ENCODE measurements around the gene FOXE1.

DNA sequence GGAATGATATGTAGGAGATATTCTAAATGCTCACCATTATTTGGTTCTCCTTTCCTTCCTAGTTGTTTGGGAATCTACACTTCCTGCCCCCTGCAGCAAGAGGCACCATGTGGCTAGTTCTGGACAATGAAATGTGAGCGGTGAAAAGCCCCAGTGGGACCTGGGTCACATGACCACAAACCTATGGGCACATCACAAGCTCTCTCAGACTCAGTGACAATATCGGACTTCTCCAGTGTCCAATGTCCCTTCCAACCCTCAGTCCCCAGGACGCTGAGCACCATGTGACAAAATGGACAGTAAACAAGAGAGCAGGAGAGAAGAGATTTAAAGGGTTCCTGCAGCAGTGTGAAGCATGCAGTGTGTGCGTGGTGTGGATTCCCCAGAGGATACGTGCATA is 44.6 kb upstream of the FOXE1 start:
- TF ChIP-seq, protein P1, sequence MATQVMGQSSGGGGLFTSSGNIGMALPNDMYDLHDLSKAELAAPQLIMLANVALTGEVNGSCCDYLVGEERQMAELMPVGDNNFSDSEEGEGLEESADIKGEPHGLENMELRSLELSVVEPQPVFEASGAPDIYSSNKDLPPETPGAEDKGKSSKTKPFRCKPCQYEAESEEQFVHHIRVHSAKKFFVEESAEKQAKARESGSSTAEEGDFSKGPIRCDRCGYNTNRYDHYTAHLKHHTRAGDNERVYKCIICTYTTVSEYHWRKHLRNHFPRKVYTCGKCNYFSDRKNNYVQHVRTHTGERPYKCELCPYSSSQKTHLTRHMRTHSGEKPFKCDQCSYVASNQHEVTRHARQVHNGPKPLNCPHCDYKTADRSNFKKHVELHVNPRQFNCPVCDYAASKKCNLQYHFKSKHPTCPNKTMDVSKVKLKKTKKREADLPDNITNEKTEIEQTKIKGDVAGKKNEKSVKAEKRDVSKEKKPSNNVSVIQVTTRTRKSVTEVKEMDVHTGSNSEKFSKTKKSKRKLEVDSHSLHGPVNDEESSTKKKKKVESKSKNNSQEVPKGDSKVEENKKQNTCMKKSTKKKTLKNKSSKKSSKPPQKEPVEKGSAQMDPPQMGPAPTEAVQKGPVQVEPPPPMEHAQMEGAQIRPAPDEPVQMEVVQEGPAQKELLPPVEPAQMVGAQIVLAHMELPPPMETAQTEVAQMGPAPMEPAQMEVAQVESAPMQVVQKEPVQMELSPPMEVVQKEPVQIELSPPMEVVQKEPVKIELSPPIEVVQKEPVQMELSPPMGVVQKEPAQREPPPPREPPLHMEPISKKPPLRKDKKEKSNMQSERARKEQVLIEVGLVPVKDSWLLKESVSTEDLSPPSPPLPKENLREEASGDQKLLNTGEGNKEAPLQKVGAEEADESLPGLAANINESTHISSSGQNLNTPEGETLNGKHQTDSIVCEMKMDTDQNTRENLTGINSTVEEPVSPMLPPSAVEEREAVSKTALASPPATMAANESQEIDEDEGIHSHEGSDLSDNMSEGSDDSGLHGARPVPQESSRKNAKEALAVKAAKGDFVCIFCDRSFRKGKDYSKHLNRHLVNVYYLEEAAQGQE (tag by site-specific recombination; IDR thresholded peaks at IDR 0.05) = no peak
- TF ChIP-seq ZNF140 (tag by site-specific recombination; IDR thresholded peaks at IDR 0.05) = no peak
- no peak for TF ChIP-seq ZNF521 (tag by site-specific recombination; IDR thresholded peaks at IDR 0.05)
- no peak for TF ChIP-seq ZNF121 (tag by site-specific recombination; IDR thresholded peaks at IDR 0.05)

All from HEK293 (cell line).